Measurements from ENCODE around the gene NOP58.
"Not testable (repeated sequence)": the region's sequence is repeated elsewhere in the genome, so short reads cannot be mapped to it uniquely, and the experiment has no call there.

NOP58 gene

DNA sequence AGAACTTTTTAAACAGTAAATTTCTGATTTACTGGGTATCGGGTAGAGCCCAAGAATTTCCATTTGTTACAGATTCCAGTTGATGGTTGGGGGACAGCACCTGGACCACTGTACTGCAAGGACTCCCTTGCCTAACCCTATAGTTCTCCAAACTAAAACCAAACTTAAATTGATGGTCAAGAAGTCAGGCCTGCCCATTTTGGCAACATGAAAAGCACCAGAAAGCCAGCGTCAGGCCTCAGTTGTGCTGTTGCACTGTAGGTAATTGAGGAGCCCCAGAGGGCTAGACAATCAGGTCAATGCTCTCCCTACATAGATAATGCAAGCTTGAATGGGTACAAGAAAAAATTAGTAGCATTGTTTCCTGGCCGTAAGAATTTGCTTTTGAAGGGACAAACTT lies 40.5 kb downstream of the NOP58 start:
- no peak for DNase-seq (ENCODE audit: low spot score)

DNA sequence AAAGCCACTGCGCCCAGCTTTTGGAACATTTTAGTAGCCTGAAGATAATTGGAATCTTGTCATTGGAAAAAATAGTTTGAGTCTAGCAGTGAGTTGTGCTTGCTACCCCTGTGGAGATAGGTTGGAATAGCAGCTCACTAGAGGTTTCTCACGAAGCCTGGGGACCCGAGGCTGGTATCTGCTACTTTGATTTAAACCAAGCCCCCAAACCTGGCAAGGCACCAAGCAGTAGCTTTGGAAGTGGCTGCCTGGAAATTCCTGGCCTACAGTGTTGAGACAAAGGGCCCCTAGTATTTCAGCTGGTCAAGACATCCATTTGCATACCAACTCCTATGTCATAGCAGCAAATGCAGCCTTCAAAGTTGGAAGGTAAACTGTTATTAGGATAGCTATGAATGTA lies 42.1 kb downstream of the NOP58 start:
- DNase-seq (ENCODE audit: low spot score), result no peak

DNA sequence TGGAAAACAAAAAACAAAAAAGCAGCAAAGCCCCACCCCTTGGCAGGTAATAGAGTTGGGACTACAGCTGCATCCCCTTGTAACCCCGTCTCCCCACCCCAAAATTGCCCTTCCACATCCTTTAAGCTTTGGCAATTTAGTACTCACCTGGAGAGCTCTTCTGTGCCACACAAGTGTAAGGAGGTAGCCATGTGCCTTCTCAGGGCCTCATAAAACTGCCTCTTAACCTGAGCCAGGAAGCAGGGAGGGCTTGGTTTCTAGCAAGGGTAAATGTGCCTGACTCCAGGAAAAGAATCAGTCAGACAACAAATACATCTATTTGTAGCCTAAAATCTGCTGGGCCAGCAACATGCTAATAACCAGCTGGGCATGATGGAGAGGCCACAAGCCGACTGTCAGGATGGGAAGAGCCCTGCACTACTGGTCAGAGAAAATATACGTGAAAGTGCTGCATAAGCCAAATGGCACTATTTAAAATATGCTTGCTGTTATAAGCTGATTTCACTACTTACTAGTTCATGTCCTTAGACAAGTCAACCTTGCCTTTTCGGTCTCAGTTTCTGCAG lies 46.3 kb downstream of the NOP58 start:
- DNase-seq (ENCODE audit: low spot score), result no peak

- no peak for DNase-seq (ENCODE audit: low spot score)
These were observed 48.6 kb downstream of the NOP58 start for GRCh38 chr2:202314116-202314515.

DNA sequence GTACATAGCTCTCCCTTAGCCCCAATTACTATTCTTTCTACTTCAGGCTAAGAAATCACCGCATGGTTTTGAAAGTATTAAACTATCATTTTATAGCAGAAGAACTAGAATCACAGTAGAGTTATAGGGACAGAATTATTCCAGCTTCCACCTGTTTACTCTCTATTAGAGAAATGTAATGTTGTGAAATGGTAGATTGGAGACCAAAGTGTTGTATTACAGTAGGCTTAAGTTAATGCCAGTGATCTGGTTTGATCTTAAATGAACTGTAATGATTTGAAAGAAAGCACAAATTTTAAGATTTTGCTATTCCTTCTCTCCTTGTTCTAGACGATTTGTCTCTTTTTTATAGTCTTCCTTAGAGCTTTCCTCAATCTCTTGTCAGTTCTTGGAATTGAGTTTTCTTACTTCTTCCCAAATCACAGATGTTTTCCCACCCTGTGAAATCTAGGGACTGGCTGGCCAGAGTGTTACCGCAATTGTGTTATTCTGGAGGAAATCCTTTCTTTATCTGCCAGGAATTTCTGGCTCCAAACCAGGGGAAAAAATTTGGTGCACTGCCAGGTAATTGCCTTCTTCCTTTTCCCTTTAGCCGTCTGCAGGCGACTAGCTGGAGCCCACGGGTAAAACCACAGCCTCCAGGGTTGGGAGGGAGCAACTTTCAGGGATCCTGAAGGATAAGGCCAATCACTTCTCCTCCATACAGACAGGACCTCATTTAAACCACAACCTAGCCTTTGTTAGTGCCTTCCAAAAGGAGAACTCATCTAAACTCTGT lies 51.7 kb downstream of the NOP58 start:
- DNase-seq (ENCODE audit: low spot score), result peak; percentile 82

DNA sequence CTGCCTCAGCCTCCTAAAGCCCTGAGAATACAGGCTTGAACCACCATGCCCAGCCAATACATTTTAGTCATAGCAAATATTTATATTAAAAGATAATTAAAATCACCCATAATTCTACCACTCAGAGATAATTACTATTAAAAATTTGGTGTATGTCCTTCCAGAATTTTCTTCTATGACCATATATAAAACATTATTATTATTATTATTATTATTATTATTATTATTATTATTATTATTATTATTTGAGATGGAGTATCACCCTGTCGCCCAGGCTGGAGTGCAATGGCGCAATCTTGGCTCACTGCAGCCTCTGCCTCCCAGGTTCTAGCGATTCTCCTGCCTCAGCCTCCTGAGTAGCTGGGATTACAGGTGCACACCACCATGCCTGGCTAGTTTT lies 54.8 kb downstream of the NOP58 start:
- DNase-seq (ENCODE audit: low spot score), result not testable (repeated sequence)

GRCh38 chr2:202322435-202322834 lies 56.9 kb downstream of the NOP58 start:
- DNase-seq (ENCODE audit: low spot score), result no peak

DNA sequence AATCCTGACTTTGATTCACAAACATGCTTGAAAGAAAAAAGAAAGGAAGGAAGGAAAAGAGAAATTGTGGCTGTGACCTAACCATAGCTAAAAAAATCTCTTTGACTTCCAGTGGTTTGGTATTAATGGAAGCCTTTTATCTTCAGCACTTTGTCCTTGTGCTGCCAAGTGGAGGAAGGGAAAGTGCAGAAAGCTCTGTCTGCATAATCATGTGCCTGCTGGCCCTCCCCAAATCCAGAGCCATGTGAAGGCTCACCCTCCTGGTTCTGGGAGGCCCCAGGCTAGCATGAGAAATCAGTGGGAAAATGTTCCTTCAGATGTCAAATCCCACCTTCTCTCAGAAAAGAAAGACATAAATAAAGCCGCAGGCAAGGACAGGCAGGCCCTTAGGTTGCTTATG lies 62.3 kb downstream of the NOP58 start:
- DNase-seq (ENCODE audit: low spot score), result no peak

DNA sequence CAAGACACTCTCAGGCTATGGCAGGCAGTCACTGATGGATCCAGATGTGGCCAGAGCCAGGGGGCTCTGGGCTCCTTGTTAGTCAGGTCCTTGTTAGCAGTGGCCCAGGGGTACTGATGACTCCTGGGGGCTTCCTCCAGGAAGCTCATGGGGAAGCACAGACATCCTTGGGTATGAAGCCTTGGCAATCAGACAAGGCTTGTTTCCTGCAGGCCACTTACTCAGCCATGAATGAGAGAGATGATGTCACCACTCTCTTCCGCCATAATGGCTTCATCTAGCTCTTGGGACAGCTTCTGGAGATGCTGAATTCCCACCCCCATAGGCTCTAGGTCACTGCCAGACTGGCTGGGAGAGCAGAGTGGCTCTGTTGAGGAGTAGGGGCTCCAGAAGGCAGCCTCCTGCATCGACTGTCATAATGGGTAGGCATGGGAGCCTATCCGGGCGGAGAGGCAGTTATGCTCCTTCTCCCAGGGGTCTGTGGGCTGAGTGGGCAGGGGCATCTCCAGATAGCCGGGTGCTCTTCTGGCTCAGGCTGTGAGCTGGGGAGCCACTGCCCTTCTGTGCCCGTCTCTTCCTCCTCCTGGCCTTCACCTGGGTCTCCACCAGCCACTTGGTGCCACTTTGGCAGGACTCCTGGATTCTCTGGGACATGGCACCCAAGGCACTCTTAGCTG lies 70.4 kb downstream of the NOP58 start:
- no peak for DNase-seq (ENCODE audit: low spot score)

DNA sequence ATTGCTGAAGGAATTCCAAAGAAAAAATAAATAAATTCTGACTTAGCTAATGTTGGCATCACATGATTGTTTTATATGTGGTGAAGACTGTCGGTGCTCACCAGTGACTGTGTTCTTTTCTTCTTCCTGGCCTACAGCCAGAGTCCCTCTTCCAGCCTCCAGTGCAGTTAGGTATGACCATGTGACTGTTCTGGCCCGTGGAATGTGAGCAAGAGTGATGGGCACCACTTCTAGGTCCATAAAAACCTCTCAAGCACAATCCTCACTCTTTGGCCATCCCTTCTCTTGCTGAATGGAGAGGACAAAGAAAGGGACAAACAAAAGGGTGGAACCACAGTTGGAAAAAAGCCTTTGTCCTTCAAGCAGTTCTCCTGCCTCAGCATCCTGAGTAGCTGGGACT lies 71.6 kb downstream of the NOP58 start:
- no peak for DNase-seq (ENCODE audit: low spot score)

DNA sequence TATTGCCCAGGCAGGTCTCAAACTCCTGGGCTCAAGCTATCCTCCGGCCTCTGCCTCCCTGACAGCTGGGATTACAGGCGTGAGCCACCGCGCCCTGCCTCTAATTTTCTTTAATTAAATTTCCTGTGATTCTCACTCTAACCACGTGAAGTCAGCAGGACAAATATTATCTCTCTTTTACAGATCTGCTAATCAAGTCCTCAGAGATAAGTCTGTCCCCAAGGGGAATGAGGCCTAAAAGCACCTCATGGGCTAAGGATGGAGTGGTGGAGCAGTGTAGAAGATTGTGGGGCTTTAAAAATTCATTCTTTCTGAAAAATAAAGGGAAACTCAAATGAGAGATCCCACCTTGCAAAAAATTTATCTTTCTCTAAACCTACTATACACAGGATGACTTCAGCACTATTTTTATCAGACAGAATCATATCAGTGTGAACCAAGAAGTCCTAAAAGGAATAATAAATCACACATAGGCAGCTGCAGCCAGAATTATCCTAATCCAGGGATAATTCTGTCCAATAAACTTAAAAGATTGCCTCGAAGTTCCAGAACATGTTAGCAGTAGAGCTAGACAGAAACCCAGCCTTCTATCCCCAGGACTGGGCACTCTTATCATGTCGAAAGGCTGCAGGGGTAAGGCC lies 72.3 kb downstream of the NOP58 start:
- no peak for DNase-seq (ENCODE audit: low spot score)

DNA sequence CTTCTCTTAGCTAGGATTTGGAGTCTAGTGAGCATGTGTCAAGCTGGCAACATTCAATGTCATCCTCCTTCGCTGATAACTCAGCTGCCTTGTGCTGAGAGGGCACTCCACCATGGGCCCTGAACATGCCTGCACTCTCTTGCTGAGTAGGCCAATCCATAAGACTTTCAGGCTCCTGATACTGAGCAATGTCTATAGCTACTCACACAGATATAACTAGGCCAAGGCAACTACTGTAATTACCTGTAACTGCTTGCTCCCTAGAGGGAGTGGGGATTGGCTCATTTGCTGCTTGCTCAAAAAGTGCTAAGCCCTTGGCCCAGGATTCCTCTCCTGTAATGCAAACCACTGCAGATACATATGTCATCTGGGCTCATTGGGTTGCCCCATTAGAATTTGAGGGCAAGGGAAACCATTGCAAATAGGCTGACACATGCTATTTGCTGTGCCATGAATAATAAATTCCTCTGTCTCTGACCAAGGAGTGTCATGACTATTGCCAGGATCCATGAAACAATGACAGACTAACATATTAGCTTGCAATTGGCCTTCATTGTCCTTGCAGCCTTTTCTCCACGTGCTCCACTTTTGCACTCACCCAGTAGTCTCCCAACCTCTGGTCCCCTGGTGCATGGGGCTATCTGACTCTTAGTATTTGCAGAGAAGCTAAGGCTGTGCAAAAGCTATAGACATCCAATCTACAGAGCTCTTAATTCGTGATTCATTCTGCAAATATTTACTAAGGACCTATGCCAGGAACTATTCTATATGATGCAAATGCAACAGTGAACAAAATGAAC lies 73.7 kb downstream of the NOP58 start:
- DNase-seq (ENCODE audit: low spot score), result peak; percentile 22

- DNase-seq (ENCODE audit: low spot score), result no peak
These were observed 78.6 kb downstream of the NOP58 start for GRCh38 chr2:202344178-202344577.

GRCh38 chr2:202346180-202346579 lies 80.6 kb downstream of the NOP58 start:
- DNase-seq (ENCODE audit: low spot score), result no peak
